Measurements from ENCODE around the gene CCDC90B.

- TF ChIP-seq POLR2A (IDR thresholded peaks at IDR 0.05) (no peak), POLR2AphosphoS5 (IDR thresholded peaks at IDR 0.05) (no peak)
- TF ChIP-seq, protein P1, sequence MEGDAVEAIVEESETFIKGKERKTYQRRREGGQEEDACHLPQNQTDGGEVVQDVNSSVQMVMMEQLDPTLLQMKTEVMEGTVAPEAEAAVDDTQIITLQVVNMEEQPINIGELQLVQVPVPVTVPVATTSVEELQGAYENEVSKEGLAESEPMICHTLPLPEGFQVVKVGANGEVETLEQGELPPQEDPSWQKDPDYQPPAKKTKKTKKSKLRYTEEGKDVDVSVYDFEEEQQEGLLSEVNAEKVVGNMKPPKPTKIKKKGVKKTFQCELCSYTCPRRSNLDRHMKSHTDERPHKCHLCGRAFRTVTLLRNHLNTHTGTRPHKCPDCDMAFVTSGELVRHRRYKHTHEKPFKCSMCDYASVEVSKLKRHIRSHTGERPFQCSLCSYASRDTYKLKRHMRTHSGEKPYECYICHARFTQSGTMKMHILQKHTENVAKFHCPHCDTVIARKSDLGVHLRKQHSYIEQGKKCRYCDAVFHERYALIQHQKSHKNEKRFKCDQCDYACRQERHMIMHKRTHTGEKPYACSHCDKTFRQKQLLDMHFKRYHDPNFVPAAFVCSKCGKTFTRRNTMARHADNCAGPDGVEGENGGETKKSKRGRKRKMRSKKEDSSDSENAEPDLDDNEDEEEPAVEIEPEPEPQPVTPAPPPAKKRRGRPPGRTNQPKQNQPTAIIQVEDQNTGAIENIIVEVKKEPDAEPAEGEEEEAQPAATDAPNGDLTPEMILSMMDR (IDR thresholded peaks at IDR 0.05), result no peak
These were observed 33.2 kb downstream of the CCDC90B start for GRCh38 chr11:83252941-83253340.
